Breast epithelium (tissue), 3 donors: ENCODE measurements around the gene MGP.

Source experiments
- CTCF ChIP-seq, 3 donors: fragments of 450-650 bp; IDR thresholded peaks; one replicate each; pipeline ENCODE4 v1.5.1; 2016 to 2017; ENCODE audit warnings: antibody characterized with exemption in 3 of 3, mild to moderate bottlenecking in 3 of 3, moderate library complexity in 3 of 3
- POLR2A ChIP-seq: fragments of 450-650 bp; IDR thresholded peaks from one replicate; pipeline ENCODE4 v1.6.1; 2016; ENCODE audit warnings: antibody characterized with exemption, mild to moderate bottlenecking, moderate library complexity

GRCh38 chr12:14850929-14851663 lies 34.6 kb downstream of the MGP start:
- no peak for TF ChIP-seq CTCF (IDR thresholded peaks at IDR 0.05)
- TF ChIP-seq POLR2A, result no peak
